Measurements from ENCODE around the gene MED13L.

The MED13L gene

DNA sequence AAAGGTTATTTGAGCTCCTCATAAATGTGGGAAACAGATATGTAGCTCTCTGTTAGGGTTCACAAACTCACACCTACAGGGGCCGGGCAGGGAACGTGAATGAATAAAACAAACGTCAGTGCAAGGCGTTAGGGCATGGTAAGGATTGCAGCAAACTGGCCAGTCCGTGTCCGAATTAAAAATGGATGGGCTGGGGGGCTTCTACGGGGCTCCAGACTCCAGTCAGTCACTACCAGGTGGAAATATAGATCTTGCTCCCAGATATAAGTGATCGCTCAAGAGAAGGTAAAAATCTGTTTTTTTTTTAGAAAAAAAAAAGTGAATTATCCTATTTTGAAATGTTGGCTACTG lies 333.1 kb downstream of the MED13L start:
- no peak for DNase-seq (ENCODE audit: low read depth in 2 of 2)

DNA sequence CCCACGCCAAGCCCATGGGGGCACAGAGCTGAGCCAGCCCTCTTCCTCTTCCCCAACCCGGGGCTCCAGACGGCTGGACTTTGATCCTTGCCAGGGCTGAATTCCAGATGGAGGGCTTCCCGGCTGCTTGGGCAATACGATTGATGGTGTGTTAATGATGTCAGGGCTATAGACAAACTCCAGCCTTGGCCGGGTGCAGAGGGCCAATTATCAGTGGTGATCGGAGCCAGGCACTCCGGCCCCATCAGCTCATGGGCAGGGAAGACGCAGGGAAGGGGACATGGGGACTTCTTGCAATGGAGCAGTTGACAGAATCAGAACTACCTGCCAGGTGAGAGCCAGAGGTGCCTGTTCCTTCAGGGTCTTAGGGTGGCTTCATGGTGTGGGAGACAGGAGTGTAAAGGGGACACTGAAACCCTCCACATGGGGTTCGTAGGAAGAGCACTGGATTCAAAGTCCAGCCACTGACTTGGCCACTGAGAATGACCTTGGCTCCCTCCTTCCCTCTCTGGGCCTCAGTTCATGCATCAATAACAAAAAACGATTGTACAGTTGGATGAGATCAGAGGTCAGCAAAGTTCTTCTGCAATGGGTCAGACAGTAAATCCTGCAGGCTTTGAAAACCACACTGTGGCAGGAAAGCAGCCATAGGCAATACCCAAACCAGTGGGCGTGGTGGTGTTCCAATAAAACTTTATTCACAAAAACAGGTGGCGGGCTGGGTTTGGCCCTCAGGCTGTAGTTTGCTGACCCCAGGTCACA lies 333.7 kb downstream of the MED13L start:
- DNase-seq (ENCODE audit: low read depth in 2 of 2): no peak

DNA sequence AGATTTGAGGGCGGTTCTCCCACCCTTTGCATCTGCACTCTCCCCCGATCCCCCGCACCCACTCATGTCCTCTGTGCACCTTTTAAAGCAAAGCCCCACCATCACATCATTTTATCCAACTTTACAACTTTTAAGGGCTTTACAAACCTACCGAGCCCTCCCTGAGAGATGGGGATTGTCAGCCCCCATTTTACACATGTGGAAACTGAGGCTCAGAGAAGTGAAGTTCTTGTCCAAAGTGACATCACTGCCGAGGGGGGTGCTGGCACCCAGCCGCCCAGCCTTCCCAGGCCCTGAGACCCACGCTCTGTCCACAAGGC lies 334.2 kb downstream of the MED13L start:
- no peak for DNase-seq (ENCODE audit: low read depth in 2 of 2)

GRCh38 chr12:115942346-115942745 lies 335.1 kb downstream of the MED13L start:
- no peak for DNase-seq (ENCODE audit: low read depth in 2 of 2)

- DNase-seq (ENCODE audit: low read depth in 2 of 2): no peak
Measured at GRCh38 chr12:115941362-115941761, 336.1 kb downstream of the MED13L start.

GRCh38 chr12:115938794-115939377 lies 338.6 kb downstream of the MED13L start:
- no peak for DNase-seq (ENCODE audit: low read depth in 2 of 2)

DNA sequence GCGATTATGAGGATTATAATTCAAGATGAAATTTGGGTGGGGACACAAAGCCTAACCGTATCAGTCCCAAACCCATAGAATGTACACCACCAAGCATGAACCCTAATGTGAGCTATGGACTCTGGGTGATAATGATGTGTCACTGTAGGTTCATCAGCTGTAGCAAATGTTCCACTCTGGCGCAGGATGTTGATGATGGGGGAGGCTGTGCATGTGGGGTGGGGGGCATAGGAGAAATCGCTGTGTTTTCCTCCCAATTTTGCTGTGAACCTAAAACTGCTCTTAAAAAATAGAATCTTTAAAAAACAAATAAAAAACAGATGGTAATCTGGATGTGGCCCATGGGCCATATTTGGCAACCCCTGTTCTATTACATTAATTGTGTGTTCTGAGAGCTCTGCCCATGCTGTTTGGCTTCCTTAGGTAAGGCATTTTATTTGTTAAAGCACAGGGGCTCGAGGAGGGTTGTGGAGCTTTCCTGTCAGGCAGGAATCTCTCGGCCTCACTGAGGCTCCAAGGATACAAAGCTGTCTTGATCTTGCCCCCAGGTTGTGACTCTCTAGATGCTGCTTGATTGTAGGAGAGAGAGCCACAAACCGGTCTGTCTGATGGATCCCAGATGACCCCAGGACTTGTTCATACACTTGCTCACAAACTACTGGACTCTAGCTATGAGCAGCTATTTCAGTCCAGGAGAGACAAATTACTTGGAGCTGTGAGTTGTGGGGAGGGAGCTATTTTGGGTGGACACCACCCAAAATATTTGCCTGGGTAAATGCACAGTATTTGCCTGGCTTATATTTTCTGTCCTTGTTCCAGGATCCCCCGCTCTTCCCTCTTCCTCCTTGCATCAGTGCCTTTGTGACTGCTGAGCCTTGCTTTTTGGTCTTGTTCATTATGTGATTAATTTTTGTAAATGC lies 340.2 kb downstream of the MED13L start:
- DNase-seq (ENCODE audit: low read depth in 2 of 2): no peak

DNA sequence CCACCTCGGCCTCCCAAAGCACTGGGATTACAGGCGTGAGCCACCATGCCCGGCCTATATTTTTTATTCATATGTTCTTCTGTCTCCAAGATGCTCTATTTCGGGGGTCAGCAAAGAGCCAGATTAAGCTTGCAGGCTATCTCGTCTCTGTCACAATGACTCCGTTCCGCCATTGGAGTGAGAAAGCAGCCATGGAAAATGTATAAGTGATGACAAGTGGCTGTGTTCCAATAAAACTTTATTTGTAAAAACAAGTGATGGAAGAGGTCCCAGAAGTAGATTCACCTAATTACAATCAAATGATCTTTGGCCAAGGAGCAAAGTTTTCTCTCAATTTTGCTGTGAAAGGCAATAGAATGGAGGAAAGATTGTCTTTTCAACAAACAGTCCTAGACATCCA lies 342.6 kb downstream of the MED13L start:
- no peak for DNase-seq (ENCODE audit: low read depth in 2 of 2)

GRCh38 chr12:115934046-115934445 lies 343.4 kb downstream of the MED13L start:
- DNase-seq (ENCODE audit: low read depth in 2 of 2): no peak

DNA sequence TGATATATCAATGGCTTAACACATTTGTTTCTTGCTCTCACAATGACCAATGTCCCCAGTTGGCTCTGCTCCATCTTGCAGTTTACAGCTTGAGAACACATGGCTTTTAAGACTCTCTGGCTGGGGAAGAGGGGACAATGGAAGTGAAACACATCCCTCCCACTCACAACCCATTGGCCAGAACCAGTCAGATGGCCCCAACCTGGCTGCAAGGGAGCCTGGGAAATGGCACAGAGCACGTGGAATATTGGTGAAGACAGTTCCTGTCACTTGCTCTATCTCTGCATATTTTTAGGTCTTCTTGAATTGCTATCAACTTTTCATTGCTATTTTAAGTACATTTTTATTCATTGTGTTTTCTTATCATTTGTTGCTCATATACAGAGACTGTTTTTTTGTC lies 345.4 kb downstream of the MED13L start:
- no peak for DNase-seq (ENCODE audit: low read depth in 2 of 2)

DNA sequence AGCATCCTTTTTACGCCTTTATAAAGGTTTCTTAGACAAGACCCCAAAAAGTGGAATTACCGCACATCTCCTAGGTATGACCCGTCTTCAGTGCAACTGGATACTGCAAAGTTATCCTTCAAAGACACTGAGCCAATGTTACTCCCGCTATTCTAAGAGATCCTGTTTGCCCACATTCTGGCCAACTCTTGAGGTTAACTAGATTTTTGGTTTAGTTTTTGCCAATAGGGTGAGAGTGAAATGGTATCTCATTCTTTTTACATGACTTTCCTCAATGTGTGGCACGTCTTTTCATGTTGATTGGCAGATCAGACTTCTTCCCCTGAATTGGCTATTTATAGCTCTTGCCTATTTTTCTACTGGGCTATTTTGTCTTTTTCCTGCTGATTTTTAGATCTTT lies 347.2 kb downstream of the MED13L start:
- DNase-seq (ENCODE audit: low read depth in 2 of 2): no peak

DNA sequence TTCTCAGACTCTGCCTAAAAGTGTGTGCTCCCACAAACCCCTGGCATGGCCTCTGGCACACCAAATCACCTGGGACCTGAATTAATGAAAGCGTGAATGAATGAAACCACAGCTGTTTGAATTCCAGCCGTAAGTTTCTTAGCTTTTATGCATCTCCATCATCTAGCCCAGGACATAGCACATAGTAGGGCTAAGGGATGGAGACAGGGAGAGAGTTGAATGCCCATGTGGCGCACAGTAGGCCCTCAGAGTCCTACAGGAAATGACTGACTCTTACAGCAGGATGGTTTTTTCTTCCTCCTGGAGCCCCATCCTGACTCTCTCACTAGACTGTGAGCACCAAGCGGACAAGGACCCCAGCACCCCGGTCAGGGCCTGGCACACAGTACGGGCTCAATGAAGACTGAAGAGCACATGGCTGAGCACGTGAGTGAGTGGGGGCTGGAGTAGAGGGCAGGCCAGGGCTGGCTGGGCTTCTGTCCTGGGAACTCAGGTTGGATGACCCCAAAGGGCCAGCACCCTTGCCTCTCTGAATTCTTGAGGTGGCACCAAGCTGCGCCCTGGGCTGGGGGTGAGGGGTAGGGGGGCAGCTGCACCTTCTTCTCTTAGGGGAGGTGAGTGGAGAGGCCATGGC lies 351.3 kb downstream of the MED13L start:
- no peak for DNase-seq (ENCODE audit: low read depth in 2 of 2)

DNA sequence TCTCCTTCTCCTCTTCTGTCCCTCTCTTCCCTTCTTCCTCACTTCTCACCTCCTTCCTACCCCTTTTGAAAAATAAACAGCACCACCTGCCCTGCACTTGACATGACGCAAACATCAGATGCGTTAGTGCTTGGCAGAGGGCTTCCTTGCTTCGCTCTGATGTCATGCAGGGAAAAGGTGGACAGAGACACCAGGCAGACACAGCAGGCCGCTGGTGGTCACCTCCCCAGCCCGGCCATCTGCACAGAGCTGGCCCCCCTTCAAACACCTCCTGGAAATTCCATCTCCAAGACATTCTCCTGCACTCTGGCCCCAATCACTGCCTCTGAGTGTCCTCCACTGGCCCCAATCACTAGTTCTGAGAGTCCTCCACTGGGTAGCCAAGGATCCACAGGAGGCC lies 353.6 kb downstream of the MED13L start:
- no peak for DNase-seq (ENCODE audit: low read depth in 2 of 2)

GRCh38 chr12:115922952-115923564 lies 354.4 kb downstream of the MED13L start:
- no peak for DNase-seq (ENCODE audit: low read depth in 2 of 2)

DNA sequence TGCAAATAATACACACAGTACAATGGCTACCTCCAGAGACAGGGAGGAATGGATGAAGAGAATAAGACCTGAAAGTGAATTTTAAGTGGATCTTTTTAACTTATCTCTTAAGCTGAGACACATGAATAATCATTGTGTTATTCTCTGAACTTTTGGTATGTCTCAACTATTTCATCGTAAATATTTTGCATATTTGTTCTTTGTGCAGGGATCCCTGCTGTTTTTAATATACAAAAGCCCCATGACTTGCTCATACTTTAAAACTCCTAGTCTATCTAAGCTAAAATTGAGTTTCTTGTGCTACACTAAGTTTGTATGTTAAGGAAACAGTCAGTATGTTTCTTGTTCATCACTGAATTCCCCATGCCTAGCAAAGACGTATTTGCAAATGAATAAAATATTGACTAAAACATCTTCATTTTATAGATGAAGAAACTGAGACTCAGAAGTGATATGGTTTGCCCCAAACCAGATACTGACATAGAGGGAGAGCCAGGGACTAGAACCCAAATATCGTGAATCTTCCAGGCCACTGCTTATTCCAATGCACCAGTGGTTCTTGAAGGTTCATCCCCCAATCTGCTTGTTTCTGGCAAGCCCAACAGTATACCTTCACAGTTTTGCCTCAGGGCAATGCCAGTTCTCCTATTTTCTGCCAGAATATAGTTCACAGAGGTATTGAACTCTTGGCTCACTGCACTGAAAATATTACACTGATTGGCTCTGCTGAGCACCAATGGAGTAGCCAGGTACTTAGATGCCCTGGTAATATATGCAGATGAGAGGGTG lies 356.9 kb downstream of the MED13L start:
- DNase-seq (ENCODE audit: low read depth in 2 of 2): no peak

- DNase-seq (ENCODE audit: low read depth in 2 of 2): no peak
Measured at GRCh38 chr12:115918763-115919162, 358.7 kb downstream of the MED13L start.

- DNase-seq (ENCODE audit: low read depth in 2 of 2): peak; percentile 47 to 67
Measured at GRCh38 chr12:115916910-115917668, 360.4 kb downstream of the MED13L start.

- DNase-seq (ENCODE audit: low read depth in 2 of 2): no peak
Measured at GRCh38 chr12:115914122-115914521, 363.4 kb downstream of the MED13L start.

DNA sequence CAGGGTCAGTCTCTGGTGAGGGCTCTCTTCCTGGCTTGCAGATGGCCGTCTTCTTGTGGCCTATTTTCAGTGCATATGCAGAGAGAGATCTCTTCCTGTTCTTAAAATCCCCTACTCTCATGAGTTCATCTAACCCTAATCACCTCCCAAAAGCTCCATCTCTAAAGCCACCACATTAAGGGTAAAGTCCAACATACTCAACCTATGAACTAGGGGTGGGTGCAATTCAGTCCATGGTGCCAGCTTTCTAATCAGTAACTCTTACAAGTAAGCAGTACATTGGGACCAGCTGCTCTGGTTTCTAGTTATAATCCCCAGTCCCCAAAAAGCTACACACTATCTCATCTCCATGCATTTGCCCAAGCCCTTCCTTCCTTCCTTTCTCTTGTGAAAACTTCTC lies 365.1 kb downstream of the MED13L start:
- no peak for DNase-seq (ENCODE audit: low read depth in 2 of 2)

GRCh38 chr12:115911360-115911759 lies 366.1 kb downstream of the MED13L start:
- DNase-seq (ENCODE audit: low read depth in 2 of 2): no peak
